Nephron (organoid): ENCODE data around the gene PNPLA1.

ENCODE experiments used
- H3K27ac Mint-ChIP-seq, 3 experiments: 2 replicates each; pipeline ENCODE4 v1.8.0; 2020; ENCODE audit warnings: mixed read lengths in 3 of 3, mild to moderate bottlenecking in 2 of 3, moderate library complexity in 1 of 3
- H3K27me3 Mint-ChIP-seq: 2 replicates; pipeline ENCODE4 v1.8.0; 2021; ENCODE audit warnings: low read depth, mild to moderate bottlenecking, moderate library complexity, mixed read lengths
- H3K36me3 Mint-ChIP-seq: 2 replicates; pipeline ENCODE4 v1.8.0; 2020; ENCODE audit warnings: low read depth, mixed read lengths
- H3K4me1 Mint-ChIP-seq: 2 replicates; pipeline ENCODE4 v1.8.0; 2020; ENCODE audit warnings: mixed read lengths
- H3K4me3 Mint-ChIP-seq, 3 experiments: 2 replicates each; pipeline ENCODE4 v1.8.0; 2020; ENCODE audit warnings: mild to moderate bottlenecking in 3 of 3, mixed read lengths in 3 of 3, moderate library complexity in 2 of 3
- H3K9me3 Mint-ChIP-seq: 2 replicates; pipeline ENCODE4 v1.8.0; 2020; ENCODE audit warnings: mixed read lengths
- CTCF ChIP-seq, 3 experiments: fragments of 200-600 bp; sonication (generic); IDR thresholded peaks; one replicate each; pipeline ENCODE4 v1.5.0; 2021; ENCODE audit warnings: antibody characterized with exemption in 3 of 3; ENCODE audit not compliant: unreplicated experiment in 3 of 3

PNPLA1 gene

GRCh38 chr6:36242626-36243025 is 27.2 kb upstream of the PNPLA1 start:
- Mint-ChIP-seq H3K27me3 (peaks cover 4% of the 10 kb centered on the region), H3K27ac (peak overlapping the region; percentile 80 to 93 (median 92)), H3K9me3 (no peaks in the 10 kb centered on the region), H3K4me3 (peak overlapping the region in 2 of 3 experiments; percentile 9 to 24), H3K4me1 (peaks cover 41% of the 10 kb centered on the region), H3K36me3 (no peaks in the 10 kb centered on the region)
- TF ChIP-seq CTCF (IDR thresholded peaks at IDR 0.05; ENCODE audit: unreplicated experiment in 3 of 3) = no peak

GRCh38 chr6:36243562-36244212 is 26.2 kb upstream of the PNPLA1 start:
- Mint-ChIP-seq H3K27me3 (peaks cover 4% of the 10 kb centered on the region), H3K27ac (peak overlapping the region in 2 of 3 experiments; percentile 92 to 93), H3K4me1 (peaks cover 41% of the 10 kb centered on the region), H3K36me3 (no peaks in the 10 kb centered on the region), H3K9me3 (no peaks in the 10 kb centered on the region), H3K4me3 (no peak overlapping the region)
- no peak for TF ChIP-seq CTCF (IDR thresholded peaks at IDR 0.05; ENCODE audit: unreplicated experiment in 3 of 3)

GRCh38 chr6:36244641-36245280 is 25.1 kb upstream of the PNPLA1 start:
- Mint-ChIP-seq H3K27me3 (peaks cover 4% of the 10 kb centered on the region), H3K36me3 (no peaks in the 10 kb centered on the region), H3K27ac (peak overlapping the region; percentile 1 to 88 (median 68)), H3K4me3 (peak overlapping the region in 1 of 3 experiments; percentile 12), H3K9me3 (no peaks in the 10 kb centered on the region), H3K4me1 (peaks cover 51% of the 10 kb centered on the region)
- no peak for TF ChIP-seq CTCF (IDR thresholded peaks at IDR 0.05; ENCODE audit: unreplicated experiment in 3 of 3)

GRCh38 chr6:36245572-36246061 is 24.2 kb upstream of the PNPLA1 start:
- H3K36me3 Mint-ChIP-seq = no peaks in the 10 kb centered on the region
- peaks cover 4% of the 10 kb centered on the region for H3K27me3 Mint-ChIP-seq
- TF ChIP-seq CTCF (IDR thresholded peaks at IDR 0.05; ENCODE audit: unreplicated experiment in 3 of 3) = no peak
- H3K4me1 Mint-ChIP-seq = peaks cover 51% of the 10 kb centered on the region
- H3K27ac Mint-ChIP-seq = peak overlapping the region; percentile 1 to 88 (median 68)
- no peak overlapping the region for H3K4me3 Mint-ChIP-seq
- H3K9me3 Mint-ChIP-seq = no peaks in the 10 kb centered on the region

- H3K9me3 Mint-ChIP-seq = no peaks in the 10 kb centered on the region
- peak overlapping the region in 2 of 3 experiments; percentile 0 to 39 for H3K27ac Mint-ChIP-seq
- TF ChIP-seq CTCF (IDR thresholded peaks at IDR 0.05; ENCODE audit: unreplicated experiment in 3 of 3) = no peak
- peaks cover 48% of the 10 kb centered on the region for H3K4me1 Mint-ChIP-seq
- H3K36me3 Mint-ChIP-seq = no peaks in the 10 kb centered on the region
- H3K27me3 Mint-ChIP-seq = peaks cover 4% of the 10 kb centered on the region
- no peak overlapping the region for H3K4me3 Mint-ChIP-seq
These were observed 23.2 kb upstream of the PNPLA1 start for GRCh38 chr6:36246506-36247268.
